KMS-11 (cell line): ENCODE data around the gene ANKFY1.

Source experiments
- H2AFZ ChIP-seq: fragments of 200-600 bp; sonication (generic); 2 replicates; pipeline ENCODE4 v1.6.1; 2016; ENCODE audit warnings: antibody characterized with exemption, mixed run types, low read depth
- H3K27ac ChIP-seq: fragments of 200-600 bp; sonication (generic); 2 replicates; pipeline ENCODE4 v1.6.1; 2016; ENCODE audit warnings: mild to moderate bottlenecking, mixed run types
- H3K27me3 ChIP-seq: fragments of 200-600 bp; sonication (generic); 2 replicates; pipeline ENCODE4 v1.6.1; 2017; ENCODE audit warnings: mild to moderate bottlenecking, low read depth, mixed run types, moderate library complexity; ENCODE audit not compliant: insufficient read depth
- H3K36me3 ChIP-seq: fragments of 200-600 bp; sonication (generic); 2 replicates; pipeline ENCODE4 v1.6.1; 2017; ENCODE audit warnings: mild to moderate bottlenecking, mixed run types; ENCODE audit not compliant: insufficient read depth
- H3K4me1 ChIP-seq: fragments of 200-600 bp; sonication (generic); 2 replicates; pipeline ENCODE4 v1.6.1; 2016; ENCODE audit warnings: mild to moderate bottlenecking, low read depth, mixed run types; ENCODE audit not compliant: poor library complexity, severe bottlenecking
- H3K4me2 ChIP-seq: fragments of 200-600 bp; sonication (generic); 2 replicates; pipeline ENCODE4 v1.7.0; 2016; ENCODE audit warnings: mild to moderate bottlenecking, mixed run types
- H3K4me3 ChIP-seq: fragments of 200-600 bp; sonication (generic); IDR thresholded peaks from 2 replicates; pipeline ENCODE4 v1.6.1; 2017; ENCODE audit warnings: low read depth, low read length, mixed read lengths; ENCODE audit not compliant: insufficient read depth
- H3K79me2 ChIP-seq: fragments of 200-600 bp; sonication (generic); 2 replicates; pipeline ENCODE4 v1.6.1; 2016; ENCODE audit warnings: low read depth, mixed run types; ENCODE audit not compliant: insufficient read depth
- H3K9ac ChIP-seq: fragments of 200-600 bp; sonication (generic); 2 replicates; pipeline ENCODE4 v1.6.1; 2016; ENCODE audit warnings: mild to moderate bottlenecking, mixed run types
- H4K20me1 ChIP-seq: fragments of 200-600 bp; sonication (generic); 2 replicates; pipeline ENCODE4 v1.6.1; 2016; ENCODE audit warnings: mild to moderate bottlenecking, mixed run types; ENCODE audit not compliant: insufficient read depth
- CTCF ChIP-seq: fragments of 200-600 bp; sonication (generic); conservative IDR thresholded peaks from 2 replicates; pipeline ENCODE4 v1.6.1; 2017; ENCODE audit warnings: low read depth, mild to moderate bottlenecking, antibody characterized with exemption, low read length, moderate library complexity, mixed read lengths

The ANKFY1 gene

GRCh38 chr17:4182043-4182442 is 81.7 kb downstream of the ANKFY1 start:
- Histone ChIP-seq H4K20me1 (no peaks in the 10 kb centered on the region), H3K27me3 (no peaks in the 10 kb centered on the region), H3K36me3 (no peaks in the 10 kb centered on the region; the same call in 1 of the 2 replicates), H3K4me1 (peaks cover 20% of the 10 kb centered on the region), H3K27ac (no peak overlapping the region), H3K4me2 (no peak overlapping the region), H3K9ac (no peak overlapping the region), H3K79me2 (no peaks in the 10 kb centered on the region), H2AFZ (no peak overlapping the region), H3K4me3 (no peak overlapping the region)
- TF ChIP-seq CTCF, result no peak

GRCh38 chr17:4180791-4181190 is 83.0 kb downstream of the ANKFY1 start:
- Histone ChIP-seq H3K4me1 (peaks cover 31% of the 10 kb centered on the region), H3K79me2 (no peaks in the 10 kb centered on the region), H3K36me3 (no peaks in the 10 kb centered on the region; the same call in 1 of the 2 replicates), H4K20me1 (no peaks in the 10 kb centered on the region), H3K27me3 (no peaks in the 10 kb centered on the region), H2AFZ (no peak overlapping the region), H3K9ac (no peak overlapping the region), H3K4me2 (no peak overlapping the region), H3K4me3 (no peak overlapping the region), H3K27ac (no peak overlapping the region)
- TF ChIP-seq CTCF, result no peak

- TF ChIP-seq CTCF, result no peak
- H3K36me3 ChIP-seq, result no peaks in the 10 kb centered on the region; the same call in 1 of the 2 replicates
- no peak overlapping the region for H3K4me3 ChIP-seq
These were observed 84.7 kb downstream of the ANKFY1 start for GRCh38 chr17:4179071-4179470.

GRCh38 chr17:4178651-4179050 is 85.1 kb downstream of the ANKFY1 start:
- Histone ChIP-seq H3K4me3 (no peak overlapping the region), H3K79me2 (peaks cover 8% of the 10 kb centered on the region; the same call in 1 of the 2 replicates), H4K20me1 (no peaks in the 10 kb centered on the region), H3K27ac (no peak overlapping the region; the same call in 1 of the 2 replicates), H3K9ac (no peak overlapping the region), H3K4me1 (peaks cover 44% of the 10 kb centered on the region), H3K4me2 (peak overlapping the region; percentile 98; the same call in 1 of the 2 replicates), H2AFZ (no peak overlapping the region), H3K27me3 (no peaks in the 10 kb centered on the region), H3K36me3 (no peaks in the 10 kb centered on the region; the same call in 1 of the 2 replicates)
- no peak for TF ChIP-seq CTCF

More at GRCh38 chr17:4179071-4179470, 84.7 kb downstream of the ANKFY1 start:
- H3K9ac ChIP-seq, result no peak overlapping the region
- no peaks in the 10 kb centered on the region for H3K27me3 ChIP-seq
- no peak overlapping the region for H2AFZ ChIP-seq
- no peak overlapping the region for H3K4me2 ChIP-seq
- no peak overlapping the region for H3K27ac ChIP-seq
- peaks cover 5% of the 10 kb centered on the region; the same call in 1 of the 2 replicates for H3K79me2 ChIP-seq
- H4K20me1 ChIP-seq, result no peaks in the 10 kb centered on the region
- peaks cover 40% of the 10 kb centered on the region for H3K4me1 ChIP-seq
